Omental fat pad (tissue), 4 donors: ENCODE results near the gene FBXL2. TPM values are rescaled to one million over a fixed set of nuclear protein-coding genes. Genes with fewer than 3 reads are reported as not detected.
"Not testable (repeated sequence)": the region's sequence is repeated elsewhere in the genome, so short reads cannot be mapped to it uniquely, and the experiment has no call there.

Source experiments
- ATAC-seq: fragments of 150-250 bp; one replicate; pipeline ENCODE4 v1.9.1; 2016; ENCODE audit warnings: mild to moderate bottlenecking, moderate library complexity; ENCODE audit not compliant: low FRiP score
- DNase-seq: peaks from one replicate; pipeline ENCODE4 v3.0.0-alpha.2; 2019; ENCODE audit warnings: low spot score
- CTCF ChIP-seq, 3 donors: fragments of 450-650 bp; IDR thresholded peaks; one replicate each; pipeline ENCODE4 v1.5.1; 2016 to 2017; ENCODE audit warnings: antibody characterized with exemption in 3 of 3, mild to moderate bottlenecking in 3 of 3, moderate library complexity in 2 of 3
- total RNA-seq, 4 donors: library from RNA; depleted of rRNA; stranded (reverse); fragments of >200 nt; gene quantifications; one replicate each; pipeline ENCODE4 v1.1.0, GENCODE V29; 2016

FBXL2 gene
- total RNA-seq, 4 donors from 2014 or later: 6.7 to 13.5 (median 7.3) TPM

GRCh38 chr3:33403756-33404155 lies 126.5 kb downstream of the FBXL2 start:
- no peak for TF ChIP-seq CTCF (IDR thresholded peaks at IDR 0.05)
- DNase-seq (no peak), ATAC-seq (no peak)

- DNase-seq: not testable (repeated sequence)
These were observed 133.6 kb downstream of the FBXL2 start for GRCh38 chr3:33410816-33411215.

GRCh38 chr3:33417066-33417673 lies 139.9 kb downstream of the FBXL2 start:
- ATAC-seq: no peak
- no peak for TF ChIP-seq CTCF (IDR thresholded peaks at IDR 0.05)

More at GRCh38 chr3:33410816-33411215, 133.6 kb downstream of the FBXL2 start:
- not testable (repeated sequence) for ATAC-seq

GRCh38 chr3:33419948-33420347 lies 142.7 kb downstream of the FBXL2 start:
- no peak for TF ChIP-seq CTCF (IDR thresholded peaks at IDR 0.05)
- no peak for ATAC-seq
- DNase-seq: no peak

More at GRCh38 chr3:33417066-33417673, 139.9 kb downstream of the FBXL2 start:
- no peak for DNase-seq

GRCh38 chr3:33420966-33421365 lies 143.7 kb downstream of the FBXL2 start:
- ATAC-seq (no peak), DNase-seq (no peak)
- TF ChIP-seq CTCF (IDR thresholded peaks at IDR 0.05): no peak

GRCh38 chr3:33424606-33425452 lies 147.6 kb downstream of the FBXL2 start:
- DNase-seq (no peak), ATAC-seq (no peak)
- no peak for TF ChIP-seq CTCF (IDR thresholded peaks at IDR 0.05)

- DNase-seq: no peak
- ATAC-seq: no peak
- TF ChIP-seq CTCF (IDR thresholded peaks at IDR 0.05): no peak
These were observed 148.2 kb downstream of the FBXL2 start for GRCh38 chr3:33425453-33425852.
